Fibroblast of gingiva (primary cell): ENCODE results near the gene C3orf49.

Experiments
- DNase-seq: peaks from one replicate; pipeline ENCODE4 v3.0.0-alpha.2; 2011; ENCODE audit warnings: low read depth

The C3orf49 gene

GRCh38 chr3:63851287-63851686 is 32.2 kb downstream of the C3orf49 start:
- DNase-seq: no peak

- DNase-seq: no peak
Measured at GRCh38 chr3:63853106-63853505, 34.0 kb downstream of the C3orf49 start.

DNA sequence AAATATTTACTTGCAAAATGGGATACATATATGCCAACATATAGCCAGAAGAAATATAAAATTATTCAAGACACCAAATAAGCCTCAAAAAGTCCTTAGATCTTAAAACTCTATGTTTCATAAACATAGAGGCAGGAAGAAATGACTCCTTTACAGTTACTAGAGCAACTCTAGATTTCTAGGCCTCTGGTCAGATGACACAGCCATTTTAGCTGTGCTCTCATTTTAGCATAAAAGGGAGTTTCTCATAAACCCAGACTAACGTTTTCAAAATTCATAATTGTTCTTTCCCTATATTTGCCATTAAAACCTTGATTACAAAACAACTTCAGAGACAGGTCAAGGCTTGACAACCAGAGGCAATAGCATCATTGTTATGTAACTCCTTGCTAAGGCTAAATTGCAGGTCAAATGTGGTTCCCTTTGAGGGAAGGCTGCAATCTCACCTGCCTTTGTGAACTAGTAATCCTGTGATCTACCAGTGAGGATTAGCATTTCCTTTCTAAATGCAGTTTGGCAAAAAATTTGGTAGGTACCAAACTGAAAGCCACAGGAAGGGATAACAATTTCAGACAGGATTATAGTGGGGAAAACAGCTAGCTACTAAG is 36.3 kb downstream of the C3orf49 start:
- DNase-seq: no peak

DNA sequence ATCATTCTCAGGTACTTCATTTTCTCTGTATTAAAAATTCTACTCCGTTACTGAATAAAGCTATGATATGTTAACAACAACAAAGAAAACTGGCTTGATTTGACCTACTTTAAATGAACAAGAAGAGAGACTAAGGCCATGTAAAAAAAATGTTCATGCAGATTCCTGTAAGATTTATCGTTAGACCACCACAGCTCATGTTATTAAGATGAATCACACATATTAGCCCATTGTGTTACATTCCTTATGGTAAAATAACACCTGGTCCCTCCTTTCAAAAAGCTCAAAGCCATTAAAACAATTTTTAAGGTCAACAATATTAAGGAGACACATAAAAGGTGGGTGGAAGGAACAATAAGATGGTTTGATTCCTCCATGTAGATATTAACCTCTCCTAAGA is 38.2 kb downstream of the C3orf49 start:
- no peak for DNase-seq

DNA sequence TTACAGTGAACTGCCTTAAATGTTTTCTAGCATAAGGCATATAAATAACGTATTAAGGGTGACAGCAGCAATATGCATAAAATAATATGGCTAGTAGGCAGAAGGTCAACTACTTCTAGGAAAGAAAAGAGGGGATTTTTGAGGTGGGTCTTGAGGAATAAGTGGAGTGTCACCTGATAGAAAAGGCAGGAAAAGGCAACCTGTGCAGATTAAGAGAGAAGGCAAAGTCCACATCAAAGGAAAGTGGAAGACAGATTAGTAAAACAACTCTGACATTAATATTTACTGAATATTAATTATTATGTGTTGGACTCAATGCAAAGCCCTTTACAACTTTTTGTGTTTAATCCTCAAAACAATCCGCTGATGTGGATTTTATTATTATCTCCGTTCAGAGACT is 41.7 kb downstream of the C3orf49 start:
- no peak for DNase-seq

- no peak for DNase-seq
Measured at GRCh38 chr3:63861306-63861705, 42.2 kb downstream of the C3orf49 start.

GRCh38 chr3:63862804-63863149 is 43.7 kb downstream of the C3orf49 start:
- DNase-seq: no peak

DNA sequence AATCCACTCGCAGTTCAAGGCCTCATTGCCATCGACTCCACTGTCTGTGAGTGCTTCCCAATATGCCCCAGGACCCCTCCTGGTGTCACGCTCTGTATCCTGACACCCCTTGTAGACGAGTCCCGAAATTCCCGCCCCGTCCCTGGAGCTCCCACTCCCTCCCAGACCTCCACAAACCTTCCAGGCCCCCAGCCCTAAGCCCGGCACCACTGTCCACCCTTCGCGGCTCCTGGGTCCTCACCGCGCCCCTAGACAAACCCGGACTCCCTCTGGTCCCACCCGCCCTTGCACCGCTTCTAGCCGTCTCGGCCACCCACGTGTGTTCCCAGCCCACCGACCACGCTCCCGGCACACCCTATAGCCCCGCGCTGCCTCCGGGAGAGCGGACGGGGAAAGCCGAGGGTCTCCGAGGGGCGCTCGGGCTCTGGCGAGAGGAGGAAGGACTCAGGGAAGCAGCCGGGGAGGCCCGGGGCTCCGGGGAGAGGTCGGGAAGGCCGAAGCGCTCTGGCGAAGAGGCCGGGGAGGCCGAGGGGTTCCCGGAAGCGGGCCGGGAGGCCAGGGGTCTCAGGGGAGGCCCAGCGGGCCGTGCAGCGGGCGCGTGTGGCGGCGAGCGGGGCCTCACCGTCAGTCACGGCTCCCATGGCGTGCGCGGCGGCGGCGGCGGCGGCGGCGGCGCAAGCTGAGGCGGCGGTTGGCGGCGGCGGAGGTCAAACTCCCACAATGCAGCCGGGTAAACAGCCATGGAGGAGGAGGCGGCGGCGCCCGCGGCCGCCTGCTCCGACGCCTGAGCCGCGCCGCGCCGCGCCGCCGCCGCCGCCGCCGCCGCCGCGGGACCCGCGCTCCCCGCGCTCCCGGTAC is 44.3 kb downstream of the C3orf49 start, which contains the start of the genes ATXN7 and THOC7:
Gene ATXN7, plus strand, starts transcription at position 718 of the 858 bp plus-strand sequence. CDS start 48,732 bp downstream, outside the sequence.
Gene THOC7, minus strand, starts transcription at position 656 of the 858 bp plus-strand sequence. Its CDS starts 15 bp downstream, at position 641.
- DNase-seq: peak; percentile 61

DNA sequence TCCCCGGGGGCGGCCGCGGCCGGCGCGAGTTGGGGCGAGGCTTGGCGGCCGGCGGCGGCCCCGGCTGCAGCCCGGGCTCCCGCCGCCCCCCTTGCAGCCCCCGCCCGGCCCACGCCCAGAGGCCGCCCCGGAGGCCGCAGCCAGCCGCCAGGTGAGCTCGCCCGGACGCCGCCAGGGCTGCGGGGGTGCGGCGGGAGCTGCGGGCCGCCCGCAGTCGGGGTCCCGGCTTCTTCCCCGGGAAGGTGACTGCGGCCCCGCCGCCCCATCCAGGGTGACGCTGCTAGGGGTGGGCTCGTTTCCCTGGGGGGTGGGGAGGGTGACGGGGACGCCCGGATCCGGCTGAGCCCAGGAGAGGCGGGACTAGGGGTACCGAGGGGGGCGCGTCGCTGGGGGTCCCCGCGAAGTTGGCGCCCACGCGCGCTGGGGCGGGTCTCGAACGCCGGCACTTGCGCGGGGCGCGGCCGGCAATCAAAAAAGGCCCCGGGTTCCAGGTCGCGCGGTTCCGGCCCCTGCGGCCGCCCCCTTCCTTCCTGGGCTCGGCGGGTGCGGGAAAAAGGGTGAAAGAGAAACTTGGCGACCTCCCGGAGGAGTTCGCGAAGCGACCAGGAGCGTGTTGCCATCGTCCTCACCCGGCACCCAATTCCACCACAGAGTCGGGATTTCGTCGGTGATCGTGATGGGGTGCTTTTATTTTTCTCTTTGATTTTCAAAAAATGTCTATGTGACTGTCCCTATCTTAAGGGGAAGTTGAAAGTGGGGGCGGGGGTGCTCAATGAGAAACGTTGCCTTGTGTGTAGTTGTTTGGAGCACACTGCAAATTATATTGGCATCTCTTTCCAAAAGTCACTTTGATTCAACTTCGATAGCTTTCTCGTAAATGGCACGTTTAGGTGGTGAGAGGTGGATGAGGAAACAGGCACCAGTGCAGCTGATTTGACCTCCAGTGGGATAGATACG is 45.2 kb downstream of the C3orf49 start:
- DNase-seq: no peak

GRCh38 chr3:63864965-63865327 is 45.8 kb downstream of the C3orf49 start:
- DNase-seq: no peak

DNA sequence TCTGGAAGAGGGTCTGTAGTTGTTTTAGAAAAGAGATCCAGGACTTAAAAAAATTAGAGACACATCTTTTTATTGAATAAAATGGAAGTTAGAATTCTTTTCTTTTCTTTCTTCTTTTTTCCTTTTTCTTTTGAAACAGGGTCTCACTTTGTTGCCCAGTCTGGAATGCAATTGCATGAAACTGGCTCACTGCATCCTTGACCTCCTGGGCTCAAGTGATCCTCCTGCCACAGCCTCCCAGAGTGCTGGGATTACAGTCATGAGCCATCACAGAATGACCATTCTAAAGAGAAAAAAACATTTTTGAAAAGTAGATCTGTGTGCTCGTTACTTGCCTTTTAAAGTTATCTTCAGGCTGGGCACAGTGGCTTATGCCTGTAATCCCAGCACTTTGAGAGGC is 48.1 kb downstream of the C3orf49 start:
- DNase-seq: no peak

DNA sequence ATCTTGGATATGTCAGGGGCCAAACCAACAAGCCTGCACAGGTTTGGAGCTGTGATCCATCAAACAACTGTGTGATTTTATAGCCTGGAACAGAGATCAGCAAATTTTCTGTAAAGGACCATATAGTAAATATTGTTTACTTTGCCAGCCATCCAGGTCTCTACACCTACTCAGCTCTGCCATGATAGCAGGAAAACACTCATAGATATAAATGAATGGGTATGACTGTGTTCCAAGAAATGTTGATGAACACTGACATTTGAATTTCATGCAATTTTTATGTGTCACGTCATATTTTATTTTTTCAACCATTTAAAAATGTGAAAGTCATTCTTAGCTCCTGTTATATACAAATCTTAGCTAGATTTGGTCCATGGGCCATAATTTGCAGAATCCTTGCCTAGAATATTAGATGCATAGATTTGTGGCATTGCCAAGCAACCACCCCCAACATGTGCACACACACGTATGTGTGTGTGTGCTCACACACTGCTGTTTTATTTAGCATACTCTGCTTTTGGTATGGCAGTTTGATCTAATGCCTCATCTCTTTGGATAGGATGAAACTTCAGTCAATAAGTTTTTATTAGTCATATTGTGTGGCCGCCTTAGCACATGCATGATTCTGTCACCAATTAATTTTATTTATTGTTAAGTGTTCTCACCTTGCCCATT is 51.0 kb downstream of the C3orf49 start:
- DNase-seq: no peak

GRCh38 chr3:63870615-63871005 is 51.5 kb downstream of the C3orf49 start:
- no peak for DNase-seq

- peak; percentile 64 for DNase-seq
Measured at GRCh38 chr3:63872135-63872924, 53.2 kb downstream of the C3orf49 start.

GRCh38 chr3:63874769-63875168 is 55.7 kb downstream of the C3orf49 start:
- no peak for DNase-seq

GRCh38 chr3:63875510-63875909 is 56.4 kb downstream of the C3orf49 start:
- DNase-seq: no peak

DNA sequence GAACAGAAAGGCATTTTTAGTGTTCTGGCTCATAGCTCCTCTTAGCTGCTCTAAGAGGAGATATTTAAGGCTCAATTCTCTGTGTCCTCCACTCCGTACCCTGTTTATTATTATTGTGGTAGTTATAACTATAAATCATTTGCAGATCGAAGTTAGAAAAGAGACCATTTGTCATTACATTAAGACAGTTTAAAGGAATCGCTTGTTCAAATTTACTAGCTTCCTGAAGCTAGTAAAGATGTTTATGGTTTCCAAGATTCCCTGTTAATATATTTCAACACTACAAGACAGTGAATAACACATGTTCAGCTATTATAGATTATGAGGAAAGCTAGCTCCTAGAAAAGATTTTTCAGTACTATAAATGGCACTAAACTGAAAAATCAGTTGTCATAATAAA is 57.2 kb downstream of the C3orf49 start:
- no peak for DNase-seq

DNA sequence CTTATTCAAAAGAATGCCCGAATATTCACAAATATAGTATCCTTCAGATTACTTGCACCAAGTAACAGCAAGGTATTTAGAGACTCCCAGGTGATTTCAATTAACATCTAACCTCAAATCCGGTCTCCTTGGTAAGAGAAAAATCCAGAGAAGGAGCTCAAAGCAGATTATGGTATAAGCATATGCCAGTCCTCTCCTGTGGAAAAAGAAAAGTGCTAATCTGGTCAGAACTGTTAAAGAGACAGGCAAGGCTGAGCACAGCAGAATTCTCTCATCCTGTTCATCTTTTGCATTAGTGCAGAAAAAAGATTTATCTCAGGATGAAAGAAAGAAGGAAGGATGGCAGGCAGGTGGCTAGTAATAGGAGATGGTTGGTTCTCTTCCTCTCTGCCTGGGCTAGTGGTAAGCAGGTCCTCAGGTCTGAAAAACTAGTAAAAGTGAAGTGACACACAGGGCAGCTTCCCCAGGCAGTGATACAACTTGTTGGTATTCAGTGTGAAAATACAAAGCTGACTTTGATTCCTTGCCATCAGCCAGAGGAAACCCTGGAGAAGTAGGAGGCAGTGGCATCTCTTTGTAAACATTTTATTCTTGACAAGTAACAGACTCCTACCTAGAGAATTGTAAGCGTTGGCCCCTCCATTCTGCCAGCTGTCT is 58.8 kb downstream of the C3orf49 start:
- no peak for DNase-seq

GRCh38 chr3:63878394-63879060 is 59.4 kb downstream of the C3orf49 start:
- DNase-seq: no peak

- no peak for DNase-seq
Measured at GRCh38 chr3:63880653-63881052, 61.6 kb downstream of the C3orf49 start.
